ENCODE data around the gene AOC3. TPM values are rescaled to one million over a fixed set of nuclear protein-coding genes. Genes with fewer than 3 reads are reported as not detected.
"Not testable (repeated sequence)": the region's sequence is repeated elsewhere in the genome, so short reads cannot be mapped to it uniquely, and the experiment has no call there.

AOC3 gene
- total RNA-seq, 1 experiment from 2014 or later, result 0.62 TPM

DNA sequence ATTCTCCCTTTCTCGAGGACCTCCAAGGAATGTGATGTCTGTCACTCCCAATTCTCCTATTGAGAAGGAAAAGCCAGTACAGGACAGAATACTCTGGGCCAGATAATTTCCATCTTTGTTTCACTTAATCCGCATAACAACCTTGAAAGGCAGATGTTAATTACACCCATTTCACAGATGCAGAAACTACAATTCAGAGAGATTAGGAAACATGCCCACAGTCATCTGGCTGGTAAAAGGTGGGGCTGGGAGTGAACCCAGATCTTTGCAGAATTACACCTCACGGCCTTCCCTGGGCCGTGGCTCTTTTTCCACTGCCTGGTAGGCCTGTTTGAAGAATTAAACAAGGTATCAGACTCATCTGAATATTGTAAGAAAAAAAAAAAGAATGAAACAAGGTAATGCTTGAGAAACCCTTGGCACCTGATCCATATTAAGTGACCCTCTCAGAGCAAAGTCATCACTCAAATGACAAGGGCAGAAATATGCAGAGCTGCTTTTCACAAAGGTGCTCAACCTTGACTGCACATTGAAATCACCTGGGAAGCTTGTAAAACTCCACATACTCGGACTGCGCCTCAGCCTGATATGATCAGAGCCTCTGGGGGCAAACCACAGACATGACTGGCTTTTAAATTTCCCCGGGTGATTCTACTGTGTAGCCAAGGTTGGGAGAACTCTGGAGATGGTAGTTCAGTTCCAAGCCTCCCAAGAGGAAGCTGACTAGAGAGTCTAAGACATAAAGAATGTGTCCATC is 33.0 kb downstream of the AOC3 start:
- H3K36me3 ChIP-seq (ENCODE audit: insufficient read depth, low read length, poor library complexity, severe bottlenecking), result no peaks in the 10 kb centered on the region
- intact Hi-C loops (cut with micrococcal nuclease; ENCODE audit: unreplicated experiment), result no loop called here
- POLR2A ChIA-PET (ENCODE audit: low non-redundant PET), result no interaction called here
- no peak overlapping the region for H3K4me3 ChIP-seq (ENCODE audit: low read depth, low read length, poor library complexity, severe bottlenecking)
- H3K4me1 ChIP-seq (ENCODE audit: insufficient read depth, low read length, poor library complexity, severe bottlenecking), result no peaks in the 10 kb centered on the region
- no peak for TF ChIP-seq EZH2 (IDR thresholded peaks at IDR 0.05; ENCODE audit: borderline replicate concordance, low read depth, low read length, poor library complexity, severe bottlenecking)
- TF ChIP-seq, protein P1, sequence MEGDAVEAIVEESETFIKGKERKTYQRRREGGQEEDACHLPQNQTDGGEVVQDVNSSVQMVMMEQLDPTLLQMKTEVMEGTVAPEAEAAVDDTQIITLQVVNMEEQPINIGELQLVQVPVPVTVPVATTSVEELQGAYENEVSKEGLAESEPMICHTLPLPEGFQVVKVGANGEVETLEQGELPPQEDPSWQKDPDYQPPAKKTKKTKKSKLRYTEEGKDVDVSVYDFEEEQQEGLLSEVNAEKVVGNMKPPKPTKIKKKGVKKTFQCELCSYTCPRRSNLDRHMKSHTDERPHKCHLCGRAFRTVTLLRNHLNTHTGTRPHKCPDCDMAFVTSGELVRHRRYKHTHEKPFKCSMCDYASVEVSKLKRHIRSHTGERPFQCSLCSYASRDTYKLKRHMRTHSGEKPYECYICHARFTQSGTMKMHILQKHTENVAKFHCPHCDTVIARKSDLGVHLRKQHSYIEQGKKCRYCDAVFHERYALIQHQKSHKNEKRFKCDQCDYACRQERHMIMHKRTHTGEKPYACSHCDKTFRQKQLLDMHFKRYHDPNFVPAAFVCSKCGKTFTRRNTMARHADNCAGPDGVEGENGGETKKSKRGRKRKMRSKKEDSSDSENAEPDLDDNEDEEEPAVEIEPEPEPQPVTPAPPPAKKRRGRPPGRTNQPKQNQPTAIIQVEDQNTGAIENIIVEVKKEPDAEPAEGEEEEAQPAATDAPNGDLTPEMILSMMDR (conservative IDR thresholded peaks at IDR 0.05; ENCODE audit: low read depth, low read length), result no peak
- H3K9me3 ChIP-seq (ENCODE audit: low read depth, low read length, poor library complexity, severe bottlenecking), result no peaks in the 10 kb centered on the region
- no peak for DNase-seq (ENCODE audit: low spot score)
- no peaks in the 10 kb centered on the region for H3K27me3 ChIP-seq (replicated peaks; ENCODE audit: insufficient read depth, low read depth, low read length, poor library complexity)
- no peak overlapping the region for H3K27ac ChIP-seq (ENCODE audit: low read depth, low read length, poor library complexity, severe bottlenecking)
- CTCF ChIA-PET, result no interaction called here
- no TSS peak for BruUV-seq (replicated peaks)

DNA sequence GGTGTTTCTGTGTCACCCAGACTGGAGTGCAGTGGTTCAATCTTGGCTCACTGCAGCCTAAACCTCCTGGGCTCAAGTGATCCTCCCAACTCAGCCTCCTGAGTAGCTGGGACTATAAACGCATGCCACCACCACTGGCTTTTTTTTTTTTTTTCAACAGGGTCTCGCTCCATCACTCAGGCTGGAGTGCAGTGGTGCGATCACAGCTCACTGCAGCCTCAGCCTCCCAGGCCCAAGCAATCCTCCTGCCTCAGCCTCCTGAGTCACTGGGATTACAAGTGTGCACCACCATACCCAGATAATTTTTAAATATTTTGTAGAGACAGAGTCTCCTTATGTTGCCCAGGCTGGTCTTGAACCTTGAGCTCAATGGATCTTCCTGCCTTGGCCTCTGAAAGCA is 34.8 kb downstream of the AOC3 start:
- H3K27me3 ChIP-seq (replicated peaks; ENCODE audit: insufficient read depth, low read depth, low read length, poor library complexity); H3K9me3 ChIP-seq (ENCODE audit: low read depth, low read length, poor library complexity, severe bottlenecking); CTCF ChIA-PET; H3K36me3 ChIP-seq (ENCODE audit: insufficient read depth, low read length, poor library complexity, severe bottlenecking); POLR2A ChIA-PET (ENCODE audit: low non-redundant PET); H3K4me1 ChIP-seq (ENCODE audit: insufficient read depth, low read length, poor library complexity, severe bottlenecking); DNase-seq (ENCODE audit: low spot score); BruUV-seq (replicated peaks); H3K4me3 ChIP-seq (ENCODE audit: low read depth, low read length, poor library complexity, severe bottlenecking); H3K27ac ChIP-seq (ENCODE audit: low read depth, low read length, poor library complexity, severe bottlenecking); intact Hi-C loops (cut with micrococcal nuclease; ENCODE audit: unreplicated experiment): not testable (repeated sequence)

DNA sequence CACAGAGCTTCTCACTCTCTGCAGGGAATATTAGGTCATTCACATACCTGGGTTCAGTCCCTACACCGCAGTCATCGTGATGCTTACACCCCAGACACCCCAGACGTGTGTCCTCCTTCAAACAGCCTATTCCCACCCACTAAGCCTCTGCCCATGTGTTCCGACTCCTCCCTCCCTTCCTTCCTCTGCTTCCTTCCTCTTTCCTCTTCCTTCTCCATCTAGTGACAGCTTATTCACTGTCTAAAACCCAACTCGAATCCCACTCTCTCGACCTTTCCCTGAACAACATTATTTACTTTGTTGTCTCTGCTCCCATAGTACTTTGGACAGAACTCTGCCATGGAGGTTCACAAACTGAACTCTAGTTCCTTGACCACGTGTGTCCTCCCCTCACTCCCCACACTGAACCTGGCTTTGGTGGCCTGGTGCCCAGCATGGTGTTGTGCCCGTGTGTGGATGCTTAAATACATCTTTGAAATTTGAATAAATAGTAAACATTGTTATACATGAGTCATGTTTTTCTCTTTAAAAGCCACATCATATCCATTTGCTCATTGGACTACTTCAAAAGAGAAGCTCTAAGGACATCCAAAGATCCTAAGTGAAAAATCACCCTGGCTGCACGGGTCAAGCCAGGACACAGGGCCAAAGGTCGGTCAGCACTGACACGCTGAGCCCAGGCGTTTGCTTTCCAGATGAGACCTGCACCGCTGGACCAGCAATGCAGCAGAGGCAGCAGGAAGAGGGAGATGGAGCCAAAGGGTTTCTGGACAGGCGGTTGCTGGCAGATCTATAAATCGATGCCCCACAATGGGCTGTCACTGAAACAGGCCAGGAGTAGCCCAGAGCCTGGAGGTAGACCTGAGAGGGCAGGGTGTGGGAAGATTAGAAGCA is 35.5 kb downstream of the AOC3 start:
- Histone ChIP-seq H3K27me3 (replicated peaks; ENCODE audit: insufficient read depth, low read depth, low read length, poor library complexity) (no peaks in the 10 kb centered on the region), H3K27ac (ENCODE audit: low read depth, low read length, poor library complexity, severe bottlenecking) (no peak overlapping the region), H3K4me3 (ENCODE audit: low read depth, low read length, poor library complexity, severe bottlenecking) (no peak overlapping the region), H3K4me1 (ENCODE audit: insufficient read depth, low read length, poor library complexity, severe bottlenecking) (no peaks in the 10 kb centered on the region), H3K36me3 (ENCODE audit: insufficient read depth, low read length, poor library complexity, severe bottlenecking) (no peaks in the 10 kb centered on the region), H3K9me3 (ENCODE audit: low read depth, low read length, poor library complexity, severe bottlenecking) (no peaks in the 10 kb centered on the region)
- BruUV-seq (replicated peaks), result no TSS peak
- ChIA-PET POLR2A (ENCODE audit: low non-redundant PET) (no interaction called here), CTCF (interaction anchor here (0.6 kb wide), 1 partner anchor 290 kb away, joined by 3 read pairs; no protein-coding TSS in a partner anchor)
- no peak for TF ChIP-seq EZH2 (IDR thresholded peaks at IDR 0.05; ENCODE audit: borderline replicate concordance, low read depth, low read length, poor library complexity, severe bottlenecking)
- TF ChIP-seq, protein P1 (conservative IDR thresholded peaks at IDR 0.05; ENCODE audit: low read depth, low read length), result no peak
- intact Hi-C loops (cut with micrococcal nuclease; ENCODE audit: unreplicated experiment), result no loop called here
- no peak for DNase-seq (ENCODE audit: low spot score)
